Stomach (tissue), 9 donors: ENCODE data around the gene TBC1D20. TPM values are rescaled to one million over a fixed set of nuclear protein-coding genes. Genes with fewer than 3 reads are reported as not detected.

Experiments used
- DNase-seq, 2 donors: peaks; one replicate each; pipeline versions ENCODE4 v3.0.0 to v3.0.0-alpha.2; 2013 to 2019
- H3K27ac ChIP-seq, 5 donors: fragments of 200-600 bp in 4 of 5; sonication (generic) in 4 of 5; one replicate each; pipeline ENCODE4 v1.5.1; 2013 to 2019; ENCODE audit warnings: mild to moderate bottlenecking in 1 of 5, moderate library complexity in 1 of 5
- H3K27me3 ChIP-seq, 3 donors: fragments of 200-600 bp; sonication (generic); one replicate each; pipeline ENCODE4 v1.5.1; 2017 to 2019; ENCODE audit warnings: mixed run types in 1 of 3
- H3K36me3 ChIP-seq, 4 donors: fragments of 200-600 bp; sonication (generic); 1 replicate in 3 of 4; 2 replicates in 1 of 4; pipeline ENCODE4 v1.5.1; 2016 to 2019
- H3K4me1 ChIP-seq, 4 donors: fragments of 200-600 bp; sonication (generic); one replicate each; pipeline ENCODE4 v1.5.1; 2016 to 2019
- H3K4me3 ChIP-seq, 4 donors: fragments of 200-600 bp; sonication (generic) in 3 of 4; one replicate each; pipeline ENCODE4 v1.5.1; 2016 to 2019; ENCODE audit warnings: mild to moderate bottlenecking in 1 of 4
- H3K9me3 ChIP-seq, 4 donors: fragments of 200-600 bp; sonication (generic); one replicate each; pipeline ENCODE4 v1.5.1; 2016 to 2019
- EP300 ChIP-seq: sonication (generic); formaldehyde crosslinking; IDR thresholded peaks from one replicate; pipeline ENCODE4 v1.6.1; 2017; ENCODE audit warnings: antibody characterized with exemption
- POLR2A ChIP-seq, 4 donors: fragments of 450-650 bp; IDR thresholded peaks; one replicate each; pipeline ENCODE4 v1.6.1; 2016; ENCODE audit warnings: antibody characterized with exemption in 4 of 4, control low read depth in 2 of 4, mild to moderate bottlenecking in 1 of 4, moderate library complexity in 1 of 4
- POLR2AphosphoS5 ChIP-seq, 3 donors: sonication (generic); formaldehyde crosslinking; IDR thresholded peaks; one replicate each; pipeline ENCODE4 v1.6.1; 2016; ENCODE audit warnings: antibody characterized with exemption in 3 of 3
- WGBS, 5 donors: extraction: QIAGEN DNeasy Blood & Tissue Kit in 3 of 5; methylation state at CpG; one replicate each; pipeline versions ENCODE4 v1.1.5 to v1.1.7; 2013 to 2018; 5-methylcytosine and 5-hydroxymethylcytosine counted together
- intact Hi-C: fragments of 100-400 bp; cut with DNase I; formaldehyde crosslinking; loops from one replicate; pipeline ENCODE4 v1.15.1; 2023; ENCODE audit warnings: low total_unique reads
- polyA plus RNA-seq, 3 donors: library from polyadenylated mRNA; stranded (reverse); fragments of 200-250 nt; gene quantifications; one replicate each; pipeline ENCODE4 v1.2.3, GENCODE V29; 2013
- total RNA-seq, 5 donors: library from RNA; depleted of rRNA; stranded (reverse); fragments of >200 nt; gene quantifications; one replicate each; pipeline versions ENCODE4 v1.1.0 to v1.2.3, GENCODE V29; 2014 to 2016
- TF ChIP-seq, protein P1 (sequence below), 7 experiments: fragments of 450-650 bp in 4 of 7; fragments of 200-600 bp in 3 of 7; sonication (generic) in 3 of 7; IDR thresholded peaks; one replicate each; pipeline ENCODE4 v1.5.1; 2016 to 2019; ENCODE audit warnings: antibody characterized with exemption in 7 of 7, control low read depth in 2 of 7, mild to moderate bottlenecking in 1 of 7
- donor health status: healthy with polysubstance abuse.
- donor health status: Bipolar disorder and iron deficiency.
- donor health status: healthy.

The TBC1D20 gene
- total and polyA plus RNA-seq, 8 donors: 7.5 to 43.3 (median 21.7) TPM

DNA sequence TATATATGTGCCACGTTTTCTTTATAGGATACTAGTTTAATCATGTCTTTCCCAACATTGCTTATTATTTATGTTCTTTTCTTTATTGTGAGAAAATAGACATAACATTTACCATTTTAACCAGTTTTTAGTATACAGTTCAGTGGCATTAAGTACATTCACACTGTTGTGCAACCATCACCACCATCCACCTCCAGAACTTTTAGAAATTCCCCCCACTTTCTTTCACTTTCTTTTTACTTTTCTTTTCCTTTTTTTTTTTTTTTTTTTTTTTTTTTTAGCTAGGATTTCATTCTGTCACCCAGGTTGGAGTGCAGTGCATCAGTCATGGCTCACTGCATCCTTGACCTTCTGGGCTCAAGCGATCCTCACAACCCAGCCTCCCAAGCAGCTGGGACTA is 35.8 kb downstream of the TBC1D20 start:
- Histone ChIP-seq H3K4me3 (no peak overlapping the region), H3K27me3 (no peaks in the 10 kb centered on the region), H3K4me1 (no peaks in the 10 kb centered on the region), H3K27ac (no peak overlapping the region), H3K9me3 (no peaks in the 10 kb centered on the region), H3K36me3 (peaks cover 44 to 98% (median 96%) of the 10 kb centered on the region in 4 donors)
- TF ChIP-seq POLR2A (IDR thresholded peaks at IDR 0.05) (no peak), POLR2AphosphoS5 (IDR thresholded peaks at IDR 0.05) (no peak), EP300 (no peak)
- TF ChIP-seq, protein P1, sequence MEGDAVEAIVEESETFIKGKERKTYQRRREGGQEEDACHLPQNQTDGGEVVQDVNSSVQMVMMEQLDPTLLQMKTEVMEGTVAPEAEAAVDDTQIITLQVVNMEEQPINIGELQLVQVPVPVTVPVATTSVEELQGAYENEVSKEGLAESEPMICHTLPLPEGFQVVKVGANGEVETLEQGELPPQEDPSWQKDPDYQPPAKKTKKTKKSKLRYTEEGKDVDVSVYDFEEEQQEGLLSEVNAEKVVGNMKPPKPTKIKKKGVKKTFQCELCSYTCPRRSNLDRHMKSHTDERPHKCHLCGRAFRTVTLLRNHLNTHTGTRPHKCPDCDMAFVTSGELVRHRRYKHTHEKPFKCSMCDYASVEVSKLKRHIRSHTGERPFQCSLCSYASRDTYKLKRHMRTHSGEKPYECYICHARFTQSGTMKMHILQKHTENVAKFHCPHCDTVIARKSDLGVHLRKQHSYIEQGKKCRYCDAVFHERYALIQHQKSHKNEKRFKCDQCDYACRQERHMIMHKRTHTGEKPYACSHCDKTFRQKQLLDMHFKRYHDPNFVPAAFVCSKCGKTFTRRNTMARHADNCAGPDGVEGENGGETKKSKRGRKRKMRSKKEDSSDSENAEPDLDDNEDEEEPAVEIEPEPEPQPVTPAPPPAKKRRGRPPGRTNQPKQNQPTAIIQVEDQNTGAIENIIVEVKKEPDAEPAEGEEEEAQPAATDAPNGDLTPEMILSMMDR (IDR thresholded peaks at IDR 0.05): no peak
- no peak for DNase-seq
- intact Hi-C loops: no loop called here
- WGBS, 5 donors: 93 to 100% (median 96%) methylated on average over 2 of the region's 2 CpGs

DNA sequence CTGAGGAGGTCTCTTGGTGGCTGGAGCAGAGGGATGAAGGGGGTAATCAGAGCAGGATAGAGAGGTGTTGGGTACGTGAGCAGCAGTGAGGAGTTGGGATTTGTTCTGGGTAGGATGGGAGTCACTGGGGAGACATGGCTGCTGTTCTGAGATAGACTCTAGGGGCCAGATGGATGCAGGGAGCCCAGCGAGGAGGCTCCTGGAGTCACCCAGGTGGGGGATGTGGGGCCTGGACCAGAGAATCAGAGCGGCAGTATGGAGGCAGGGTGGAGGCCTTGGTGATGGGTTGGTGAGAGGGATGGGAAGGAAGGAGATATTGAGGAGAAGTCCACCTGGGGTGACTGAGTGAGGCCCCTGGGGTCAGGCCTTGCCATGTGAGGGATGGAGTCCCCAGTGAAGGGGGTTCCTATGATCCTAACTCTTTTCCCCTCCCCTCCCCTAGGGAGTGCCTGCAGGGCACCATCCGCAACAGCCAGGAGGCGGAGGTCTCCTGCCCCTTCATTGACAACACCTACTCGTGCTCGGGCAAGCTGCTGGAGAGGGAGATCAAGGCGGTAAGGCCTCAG is 40.6 kb downstream of the TBC1D20 start:
- 91 to 98% (median 96%) methylated on average over 8 of the region's 8 CpGs for WGBS, 5 donors
- no peak for DNase-seq
- TF ChIP-seq, protein P1 (IDR thresholded peaks at IDR 0.05): no peak
- no peak for TF ChIP-seq EP300

DNA sequence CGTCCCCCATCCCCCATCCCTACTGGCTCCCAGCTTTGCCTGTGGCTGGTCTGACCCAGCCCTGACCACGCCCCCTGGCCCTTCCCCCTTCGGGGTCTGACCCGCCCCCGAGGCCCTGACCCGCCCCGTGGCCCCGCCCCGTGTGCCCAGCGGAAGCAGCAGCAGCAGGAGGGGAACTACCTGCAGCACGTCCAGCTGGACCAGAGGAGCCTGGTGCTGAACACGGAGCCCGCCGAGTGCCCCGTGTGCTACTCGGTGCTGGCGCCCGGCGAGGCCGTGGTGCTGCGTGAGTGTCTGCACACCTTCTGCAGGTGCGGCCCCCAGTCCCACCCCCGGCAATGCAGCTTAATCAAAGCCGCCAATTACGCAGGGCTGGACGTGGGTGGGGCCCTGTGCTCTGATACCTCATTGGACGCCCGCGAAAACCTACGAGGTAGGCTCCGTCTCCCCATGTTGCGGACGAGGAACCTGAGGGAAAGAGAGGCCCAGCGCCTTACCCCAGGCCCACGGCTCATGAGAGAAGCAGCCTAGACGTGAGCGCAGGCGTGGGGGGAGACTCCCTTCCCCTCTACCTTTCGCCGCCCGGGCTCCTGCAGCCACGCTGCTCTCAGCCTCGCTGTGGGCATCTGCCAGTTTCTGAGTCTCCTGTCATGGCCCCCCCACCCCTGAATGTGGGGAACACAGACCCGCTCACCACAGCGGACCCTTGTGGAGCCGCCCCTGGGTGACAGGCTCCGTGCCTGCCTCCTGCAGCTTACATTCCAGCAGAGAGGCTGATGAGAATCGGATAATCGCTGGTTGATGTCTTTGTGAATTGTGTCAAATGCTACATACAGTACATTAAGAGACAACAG is 41.4 kb downstream of the TBC1D20 start:
- intact Hi-C loops: no loop called here
- H3K4me1 ChIP-seq: no peaks in the 10 kb centered on the region
- no peak overlapping the region for H3K27ac ChIP-seq
- no peak overlapping the region for H3K4me3 ChIP-seq
- DNase-seq: peak; percentile 49 to 57
- WGBS, 5 donors: 85 to 88% (median 86%) methylated on average over 33 to 48 of the region's 49 CpGs
- H3K9me3 ChIP-seq: no peaks in the 10 kb centered on the region
- no peaks in the 10 kb centered on the region for H3K27me3 ChIP-seq
- no peak for TF ChIP-seq EP300
- TF ChIP-seq, protein P1 (IDR thresholded peaks at IDR 0.05): no peak
- no peak for TF ChIP-seq POLR2AphosphoS5 (IDR thresholded peaks at IDR 0.05)
- no peak for TF ChIP-seq POLR2A (IDR thresholded peaks at IDR 0.05)
- H3K36me3 ChIP-seq: peaks cover 50 to 94% (median 85%) of the 10 kb centered on the region in 4 donors

More for the DNA sequence above, 40.6 kb downstream of the TBC1D20 start:
- Histone ChIP-seq H3K4me3 (no peak overlapping the region), H3K27me3 (no peaks in the 10 kb centered on the region), H3K4me1 (no peaks in the 10 kb centered on the region), H3K36me3 (peaks cover 50 to 92% (median 89%) of the 10 kb centered on the region in 4 donors), H3K9me3 (no peaks in the 10 kb centered on the region), H3K27ac (no peak overlapping the region)
- intact Hi-C loops: no loop called here

DNA sequence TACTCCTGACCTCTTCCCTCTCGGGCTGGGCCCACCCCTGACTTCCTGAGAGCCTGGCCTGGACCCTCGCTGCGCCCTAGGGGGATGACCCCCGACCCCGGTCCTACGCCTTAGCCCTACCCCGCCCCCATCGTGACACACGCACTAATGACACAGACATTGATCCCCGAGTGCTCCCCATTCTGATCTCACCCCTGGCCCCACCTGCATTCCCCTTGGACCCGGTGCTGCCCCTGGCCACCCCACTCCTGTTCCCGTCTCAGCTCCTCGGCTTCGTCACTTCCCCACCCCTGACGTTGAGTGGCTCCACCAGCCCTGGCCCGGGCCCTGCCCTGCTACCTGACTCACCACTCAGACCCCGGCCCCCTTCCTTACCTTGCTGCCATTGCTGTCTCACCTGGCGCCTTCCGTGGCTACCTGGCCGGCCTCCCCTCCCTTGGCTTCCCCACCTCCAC is 42.1 kb downstream of the TBC1D20 start:
- no peak overlapping the region for H3K27ac ChIP-seq

More for the DNA sequence above, 42.1 kb downstream of the TBC1D20 start:
- peaks cover 50 to 93% (median 82%) of the 10 kb centered on the region in 4 donors for H3K36me3 ChIP-seq
- H3K9me3 ChIP-seq: no peaks in the 10 kb centered on the region
- no peaks in the 10 kb centered on the region for H3K4me1 ChIP-seq
- no peak for DNase-seq
- 88 to 92% (median 90%) methylated on average over 20 of the region's 20 CpGs for WGBS, 5 donors
- no peak overlapping the region for H3K4me3 ChIP-seq
- intact Hi-C loops: no loop called here
- H3K27me3 ChIP-seq: no peaks in the 10 kb centered on the region
- TF ChIP-seq POLR2A (IDR thresholded peaks at IDR 0.05): no peak
- TF ChIP-seq EP300: no peak
- TF ChIP-seq POLR2AphosphoS5 (IDR thresholded peaks at IDR 0.05): no peak
- TF ChIP-seq, protein P1 (IDR thresholded peaks at IDR 0.05): no peak
